HG03097 (cell line): ENCODE results near the gene MMP21.

Experiments
- ATAC-seq: cut with Tn5 transposase; IDR thresholded peaks from one replicate; pipeline ENCODE4 v1.9.1; 2021; ENCODE audit not compliant: unreplicated experiment, low FRiP score

MMP21 gene

DNA sequence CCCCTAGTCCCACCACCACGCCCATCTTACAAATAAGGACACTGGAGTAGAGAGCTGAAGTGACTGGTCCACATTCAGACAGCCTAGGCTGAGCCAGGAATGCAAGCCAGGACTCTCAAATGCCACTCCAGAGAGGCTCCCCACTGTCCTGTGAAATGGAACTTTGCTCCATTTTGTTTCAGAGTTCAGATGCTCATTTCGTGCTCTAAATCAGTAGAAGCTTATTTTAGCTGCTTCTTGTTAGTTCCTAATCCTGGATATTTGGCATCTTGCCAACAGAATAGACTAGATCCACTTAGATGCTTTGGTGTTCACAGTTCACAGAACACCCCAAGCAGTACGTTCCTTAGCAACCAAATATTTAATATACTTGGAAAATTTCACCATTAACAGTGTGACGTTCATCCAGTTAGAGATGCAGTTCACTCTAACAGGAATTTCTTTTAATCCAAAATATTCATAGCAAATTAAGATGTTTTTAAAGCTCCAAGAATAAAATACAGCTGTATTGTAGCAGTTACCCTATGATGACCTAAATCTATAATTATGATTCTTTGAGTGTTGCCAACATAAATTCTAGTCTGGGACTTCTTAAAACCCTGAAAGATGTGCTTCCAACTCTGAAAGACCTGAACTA is 7.3 kb downstream of the MMP21 start:
- ATAC-seq: no peak

DNA sequence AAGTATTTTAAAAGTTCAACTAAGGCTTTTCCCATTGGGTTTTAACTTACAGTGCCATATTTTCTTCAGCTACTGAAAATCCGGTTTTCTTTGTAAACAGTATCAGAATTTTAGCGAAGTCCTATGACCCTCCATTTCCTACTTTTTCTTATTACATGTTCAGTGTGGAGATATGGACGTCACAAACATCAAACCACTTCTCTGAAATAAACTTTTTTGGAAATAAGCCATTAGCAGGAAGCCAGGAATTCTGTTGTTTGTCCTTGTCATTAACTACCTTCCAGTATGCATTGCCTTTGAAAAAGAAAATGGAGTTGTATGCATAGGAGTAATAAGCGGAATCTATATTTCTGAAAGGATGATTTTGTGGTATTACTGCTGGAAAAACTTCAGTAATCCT is 9.1 kb downstream of the MMP21 start:
- ATAC-seq: no peak

DNA sequence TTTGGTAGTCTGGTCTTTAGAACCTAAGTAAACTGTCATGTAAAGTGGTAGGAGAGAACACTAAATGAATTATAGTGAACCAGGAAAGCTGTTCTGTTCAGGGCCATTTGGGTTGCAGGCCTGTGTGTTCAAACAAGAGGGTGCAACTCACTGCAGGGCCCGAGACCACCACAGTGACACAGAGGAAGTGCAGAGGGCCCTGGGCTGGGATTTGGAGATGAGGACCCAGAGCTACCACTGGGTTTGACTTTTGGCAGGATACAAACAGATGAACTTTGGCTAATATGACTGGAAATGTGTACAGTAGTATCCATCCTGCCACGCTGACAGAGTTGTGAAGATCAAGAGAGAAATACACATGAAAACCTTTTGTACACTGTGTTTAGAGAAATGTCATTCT is 9.8 kb downstream of the MMP21 start:
- ATAC-seq: no peak

DNA sequence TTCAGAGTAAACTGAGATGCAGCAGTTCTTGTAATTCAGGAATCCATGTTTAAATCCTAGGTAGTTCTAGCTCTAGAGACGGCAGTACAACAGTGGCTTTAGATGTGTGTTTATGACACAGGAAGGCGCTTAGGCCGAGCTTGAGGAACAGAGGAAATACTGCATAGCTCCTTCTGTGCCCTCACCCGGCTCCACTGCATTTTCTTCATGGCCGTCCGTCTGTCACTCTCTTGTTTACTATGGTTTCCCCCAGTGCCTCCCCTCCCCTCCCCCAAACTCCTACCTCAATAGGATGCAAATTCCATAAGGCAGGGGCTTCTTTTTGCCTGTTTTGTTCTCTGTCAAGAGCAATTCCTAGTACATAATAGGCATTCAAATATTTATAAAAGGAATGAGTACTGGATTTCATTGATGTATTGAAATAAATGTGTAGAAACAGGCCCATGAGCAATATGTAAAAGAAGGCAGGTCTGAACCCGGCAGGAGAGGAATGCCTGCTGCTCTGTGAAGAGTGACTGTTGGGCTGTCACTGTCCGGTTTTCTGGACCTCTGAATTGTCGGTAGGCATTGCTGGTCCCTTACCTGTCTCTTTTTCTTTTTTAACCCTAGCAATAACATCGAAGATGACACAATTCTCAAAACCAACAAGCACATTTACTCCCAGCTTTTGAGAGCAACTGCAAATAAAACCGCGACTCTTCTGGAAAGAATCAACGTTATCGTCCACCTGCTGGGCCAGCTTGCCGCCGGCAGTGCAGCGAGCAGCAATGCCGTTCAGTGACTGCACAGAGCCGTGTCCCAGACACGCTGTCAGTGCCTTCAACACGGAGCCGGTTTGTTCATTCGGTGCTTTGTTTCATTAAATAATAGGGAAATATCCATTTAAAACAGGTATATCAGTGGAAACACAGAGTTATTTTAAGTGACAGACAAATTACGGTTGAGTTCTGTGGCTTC is 12.7 kb downstream of the MMP21 start:
- ATAC-seq: no peak

DNA sequence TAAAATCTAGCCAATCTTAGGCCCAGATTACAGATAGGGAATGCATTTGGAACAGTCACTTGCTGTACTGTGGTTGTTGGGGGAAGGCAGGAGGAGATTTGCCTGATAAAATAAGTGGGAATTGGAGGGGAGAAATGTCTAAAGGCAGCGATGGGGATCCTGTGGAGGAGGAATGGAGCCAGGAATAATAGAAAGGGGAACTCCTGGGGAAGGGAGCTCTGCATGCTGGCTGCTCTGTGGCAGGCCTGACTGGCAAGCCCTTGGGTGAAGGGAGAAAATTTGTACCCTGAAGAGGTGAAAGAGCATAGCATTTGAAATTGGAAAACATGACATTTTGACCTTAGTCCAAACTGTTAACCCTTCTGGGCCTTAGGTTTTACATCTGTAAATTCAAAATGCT is 13.7 kb downstream of the MMP21 start:
- ATAC-seq: no peak

DNA sequence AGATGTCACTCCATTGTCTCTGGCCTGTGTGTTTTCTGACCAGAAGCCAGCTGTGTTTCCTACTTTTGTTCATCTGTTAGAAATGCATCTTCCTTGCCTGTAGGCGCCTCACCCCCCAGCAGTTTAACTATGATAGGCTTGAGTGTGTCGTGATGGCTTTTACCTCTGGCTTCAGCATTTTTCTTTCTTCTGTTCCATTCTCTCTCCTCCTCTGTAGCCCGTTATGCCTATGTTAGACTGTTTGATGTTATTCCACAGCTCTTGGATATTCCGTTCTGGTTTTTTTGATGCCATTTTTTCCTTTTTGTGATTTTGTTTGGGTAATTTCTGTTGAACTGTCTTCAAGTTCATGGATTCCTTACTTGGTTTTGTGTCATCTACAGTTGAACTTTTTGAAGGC is 17.9 kb downstream of the MMP21 start:
- no peak for ATAC-seq

DNA sequence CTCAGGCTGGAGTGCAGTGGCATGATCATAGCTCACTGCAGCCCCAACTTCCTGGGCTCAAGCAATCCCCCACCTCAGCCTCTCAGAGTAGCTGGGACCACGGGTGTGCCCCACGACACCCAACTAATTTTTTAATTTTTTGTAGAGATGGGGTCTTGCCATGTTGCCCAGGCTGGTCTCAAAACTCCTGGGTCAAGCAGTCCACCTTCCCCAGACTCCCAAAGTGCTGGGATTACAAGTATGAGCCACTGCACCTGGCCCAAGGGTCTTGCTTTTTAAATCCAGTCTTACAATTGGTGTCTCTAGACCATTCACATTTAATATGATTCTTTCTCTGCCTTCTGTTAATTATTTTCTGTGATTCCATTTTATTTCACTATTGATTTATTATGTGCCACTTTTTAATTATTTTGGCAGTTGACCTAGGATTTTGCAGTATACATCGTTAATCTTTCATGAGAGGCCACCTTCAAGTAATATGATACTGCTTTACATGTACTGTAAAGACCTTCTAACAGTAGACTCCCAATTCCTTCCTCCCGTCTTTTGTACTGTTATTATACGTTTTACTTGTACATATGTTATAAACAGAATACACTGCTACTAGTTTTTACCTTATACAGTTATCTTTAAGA is 18.7 kb downstream of the MMP21 start:
- ATAC-seq: no peak

DNA sequence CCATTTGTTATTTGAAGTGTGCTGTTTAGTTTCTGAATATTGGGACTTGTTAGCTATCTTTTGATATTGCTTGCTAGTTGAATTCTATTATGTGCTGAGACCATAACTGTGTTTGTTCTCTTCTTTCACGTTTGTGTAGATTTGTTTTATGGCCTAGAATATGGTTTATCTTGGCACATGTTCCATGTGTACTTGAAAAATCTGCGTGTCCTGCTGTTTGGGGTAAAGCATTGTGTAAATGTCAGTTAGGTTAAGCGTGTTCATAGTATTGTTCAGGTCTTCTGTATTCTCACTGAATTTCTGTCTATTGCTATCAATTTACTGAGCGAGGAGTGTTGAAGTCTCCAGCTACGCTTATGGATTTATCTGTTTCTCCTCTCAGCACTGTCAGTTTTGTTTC is 19.4 kb downstream of the MMP21 start:
- ATAC-seq: no peak

DNA sequence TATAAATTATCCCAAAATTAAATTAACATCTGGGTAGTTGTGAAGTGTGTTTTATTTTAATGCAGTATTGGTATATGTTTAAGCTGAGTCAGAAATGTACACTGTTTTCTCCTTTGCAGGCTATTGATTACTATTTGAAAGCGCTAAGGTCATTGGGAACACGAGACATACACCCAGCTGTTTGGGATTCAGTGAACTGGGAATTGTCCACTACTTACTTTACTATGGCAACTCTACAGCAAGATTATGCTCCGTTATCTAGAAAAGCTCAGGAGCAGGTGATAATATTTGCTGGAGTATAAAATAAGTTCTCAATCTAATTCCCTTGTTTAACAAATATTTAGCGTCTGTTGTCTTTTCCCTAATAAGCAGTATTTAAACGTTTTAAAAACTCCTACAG is 28.2 kb downstream of the MMP21 start:
- no peak for ATAC-seq

DNA sequence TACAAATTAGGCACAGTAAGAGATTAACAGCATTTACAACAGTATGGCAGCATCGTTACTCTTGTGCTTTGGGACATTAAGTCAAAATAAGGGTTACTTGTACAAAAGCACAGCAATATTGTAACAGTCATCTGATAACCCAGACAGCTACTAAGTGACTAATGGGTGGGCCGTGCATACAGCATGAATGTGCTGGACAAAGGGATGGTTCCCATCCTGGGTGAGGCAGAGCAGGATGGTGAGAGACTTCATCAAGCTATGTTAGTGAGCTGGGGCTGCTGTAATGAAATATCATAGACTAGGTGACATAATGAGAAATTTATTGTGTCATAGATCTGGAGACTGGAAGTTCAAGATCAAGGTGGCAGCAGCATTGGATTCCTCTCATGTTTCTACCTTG is 30.7 kb downstream of the MMP21 start:
- no peak for ATAC-seq

DNA sequence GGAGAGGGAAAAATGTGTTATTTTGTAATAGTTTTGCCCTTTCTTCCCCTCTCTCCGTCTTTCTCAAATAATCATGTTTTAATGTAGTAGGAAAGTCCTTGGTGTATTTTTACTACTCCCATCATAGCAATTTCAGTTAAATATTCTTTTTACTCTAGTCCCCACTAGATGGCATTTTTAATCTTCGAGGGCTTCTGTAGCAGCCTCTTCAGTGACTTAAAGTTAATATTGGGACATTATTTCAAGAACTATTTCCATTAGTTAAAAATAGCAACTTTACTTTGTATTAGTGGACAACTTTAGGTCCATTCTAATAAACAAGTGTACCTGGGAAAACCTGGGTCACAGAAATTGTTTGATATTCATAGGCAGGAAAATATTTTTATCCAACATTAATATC is 33.2 kb downstream of the MMP21 start:
- no peak for ATAC-seq

DNA sequence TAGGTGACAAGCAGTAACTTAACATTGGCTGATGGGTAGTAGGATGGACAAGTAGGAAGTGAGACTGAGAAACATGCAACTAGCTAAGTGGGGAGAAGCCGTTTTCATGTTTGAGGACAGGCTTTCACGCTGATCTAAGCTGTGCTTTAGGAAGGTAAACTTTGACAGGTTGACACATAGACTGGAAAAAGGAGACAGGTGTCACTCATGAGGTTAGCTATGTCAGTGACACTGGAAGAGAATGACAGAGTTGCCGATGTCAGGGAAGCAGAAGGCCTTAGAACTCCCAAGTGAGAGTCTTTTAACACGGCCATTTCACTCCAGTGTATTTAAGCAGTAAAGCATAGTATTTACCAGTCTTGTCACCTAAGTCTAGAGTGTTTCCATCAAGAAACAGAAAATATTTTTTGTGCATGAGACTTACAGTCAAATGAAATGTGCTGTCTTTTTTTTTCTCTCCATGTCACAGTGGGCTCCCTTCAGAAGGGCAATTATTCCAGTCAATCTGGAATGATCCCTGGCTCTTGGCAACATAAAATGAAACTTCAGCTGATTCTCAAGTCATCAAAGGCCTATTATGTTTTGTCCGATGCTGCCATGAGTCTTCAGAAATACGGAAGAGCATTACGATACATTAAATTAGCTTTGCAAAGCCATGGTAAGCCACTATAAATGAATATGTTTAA is 35.5 kb downstream of the MMP21 start:
- no peak for ATAC-seq

DNA sequence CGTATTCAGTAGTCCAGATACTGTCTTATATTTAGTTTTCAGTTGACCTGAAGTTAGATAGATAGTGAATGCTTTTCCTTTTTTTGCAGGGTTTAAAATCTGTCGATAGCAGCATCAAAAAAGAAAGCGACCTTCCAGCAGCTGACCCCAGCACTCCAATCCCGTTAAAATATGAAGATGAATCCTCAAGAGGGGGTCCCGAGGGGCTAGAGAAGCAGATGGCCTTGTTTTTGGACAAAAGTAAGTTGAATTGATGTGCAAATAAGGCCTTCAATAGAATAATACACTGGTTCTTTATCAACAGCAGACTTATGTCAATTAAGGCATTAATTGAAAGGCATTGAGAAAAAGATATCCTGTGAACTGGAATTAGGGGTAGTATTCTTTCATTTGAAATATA is 37.4 kb downstream of the MMP21 start:
- ATAC-seq: no peak

DNA sequence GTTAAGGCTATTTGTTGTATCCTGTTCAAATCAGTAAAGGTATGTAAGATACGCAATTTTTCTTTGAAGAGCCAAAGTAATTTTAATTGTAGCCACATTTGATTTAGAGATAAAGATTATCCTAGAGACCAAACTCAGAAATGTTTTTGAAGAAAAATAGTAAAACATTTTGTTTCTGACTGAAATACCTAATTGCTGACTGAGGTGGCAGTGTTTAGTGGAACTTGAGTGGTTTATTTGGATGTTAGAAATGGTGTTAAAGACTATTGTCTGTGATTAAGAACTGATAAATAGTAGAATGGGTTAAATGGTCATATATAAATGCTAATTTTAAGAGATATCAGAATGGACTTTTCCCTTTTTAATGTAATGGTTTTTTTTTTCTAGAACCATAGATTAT is 40.8 kb downstream of the MMP21 start:
- no peak for ATAC-seq

DNA sequence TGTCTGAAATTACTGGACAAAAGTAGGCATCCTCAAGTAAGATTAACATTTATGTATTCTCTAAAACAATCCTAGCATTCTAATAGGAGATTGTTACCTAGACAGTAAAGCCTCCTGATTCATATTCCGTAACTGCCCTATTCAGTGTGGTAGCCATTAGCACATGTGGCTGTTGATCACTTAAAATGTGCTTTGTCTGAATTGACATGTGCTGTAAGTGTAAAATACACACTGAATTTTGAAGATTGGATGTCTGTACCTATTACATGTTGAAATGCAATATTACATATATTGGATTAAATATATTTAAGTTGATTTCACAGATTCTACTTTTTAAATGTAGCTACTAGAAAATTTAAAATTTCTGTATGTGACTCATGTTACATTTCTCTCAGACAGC is 41.5 kb downstream of the MMP21 start:
- no peak for ATAC-seq

DNA sequence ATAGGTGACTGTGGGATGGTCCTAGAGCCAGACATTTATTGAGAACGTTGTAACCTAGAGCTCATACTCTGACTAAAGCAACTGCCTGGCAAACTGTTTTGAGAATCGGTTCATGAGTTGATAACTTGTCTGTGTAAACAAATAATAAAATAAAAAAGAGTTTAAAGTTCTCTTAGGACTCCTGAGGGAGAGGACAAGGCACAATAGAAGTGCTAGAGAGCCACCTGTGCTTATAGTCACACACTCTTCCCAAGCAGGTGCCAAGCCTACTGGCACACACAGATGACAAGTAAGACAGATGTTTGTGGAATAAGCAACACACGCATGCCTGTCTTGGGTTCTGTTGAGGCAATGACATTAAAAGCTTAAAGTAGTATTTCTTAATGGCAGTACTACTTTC is 48.2 kb downstream of the MMP21 start:
- no peak for ATAC-seq

DNA sequence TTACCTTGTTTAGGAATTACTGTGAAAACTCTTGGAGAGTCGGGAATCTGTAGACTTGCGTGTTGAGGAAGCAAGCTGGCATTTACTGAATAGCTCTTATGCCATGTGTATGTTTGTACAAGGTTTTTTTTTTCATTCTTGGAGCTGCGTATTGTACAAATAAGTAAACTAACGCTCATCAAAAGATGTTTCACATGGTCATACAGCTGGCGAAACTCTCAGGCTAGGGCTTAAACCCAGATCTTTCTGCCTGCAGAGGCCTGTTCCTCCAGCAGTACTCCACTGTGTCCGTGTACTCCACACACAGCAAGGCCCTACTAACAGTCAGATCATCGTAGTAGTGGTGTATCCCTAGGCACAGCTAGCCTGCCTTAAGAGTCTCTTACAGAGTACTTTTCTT is 48.7 kb downstream of the MMP21 start:
- ATAC-seq: no peak

DNA sequence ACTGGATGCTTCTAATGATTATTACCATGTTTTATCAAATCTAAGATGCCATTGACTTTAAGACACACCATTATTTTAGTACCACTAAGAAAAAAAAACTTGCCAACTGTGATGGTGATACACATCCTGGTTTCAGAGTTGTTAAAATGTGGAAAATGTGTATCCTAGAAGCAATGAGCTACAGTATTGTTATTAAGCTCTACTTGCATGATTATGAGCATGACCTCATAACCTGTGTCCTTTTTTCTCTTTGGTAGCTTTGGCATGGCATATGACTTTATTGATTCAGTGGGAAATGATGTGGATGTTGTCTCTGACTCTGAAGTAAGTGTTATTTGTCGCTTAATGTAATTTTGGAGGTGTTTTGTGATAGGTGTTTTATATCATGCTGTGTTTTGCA is 52.8 kb downstream of the MMP21 start:
- no peak for ATAC-seq

DNA sequence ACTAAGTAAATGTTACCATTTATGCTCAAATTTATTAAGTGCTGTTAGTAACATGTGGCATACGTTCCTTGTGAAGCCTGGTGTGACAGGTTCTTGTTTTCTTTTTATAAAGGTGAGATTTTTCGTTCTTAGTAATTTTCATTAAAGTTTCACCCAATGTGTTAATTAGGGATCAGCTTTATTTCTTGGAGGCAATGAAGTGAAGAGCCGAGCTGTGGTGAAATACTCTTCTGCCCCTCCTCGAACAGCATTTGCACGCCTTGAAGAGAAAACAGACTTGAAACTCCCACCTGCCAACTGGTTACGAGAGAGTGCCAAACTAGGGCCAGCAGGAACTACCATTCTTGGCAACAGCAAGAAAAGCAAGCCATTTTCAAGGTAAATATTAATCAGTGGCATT is 54.6 kb downstream of the MMP21 start:
- peak; percentile 37 for ATAC-seq

DNA sequence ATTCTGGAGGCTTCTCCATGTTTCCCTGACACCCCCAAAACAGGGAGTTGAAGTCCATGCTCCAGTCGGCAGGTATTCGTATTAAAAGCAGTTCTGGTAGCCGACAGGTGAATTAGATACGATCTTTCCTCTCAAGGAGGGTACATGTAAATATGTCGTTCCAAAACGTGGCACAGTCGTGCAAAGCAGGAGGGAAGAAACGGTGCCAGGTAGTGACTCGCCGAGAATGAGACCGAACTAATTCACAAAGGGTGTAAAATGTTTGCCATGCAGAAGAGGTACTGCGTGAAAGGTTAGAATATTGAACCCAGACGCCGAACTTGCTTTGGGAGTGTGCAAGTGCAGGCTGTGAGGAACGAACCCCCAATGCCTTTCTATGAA is 55.6 kb downstream of the MMP21 start:
- no peak for ATAC-seq
